NCI-H526 (cell line): ENCODE results near the gene SARS1.
"Not testable (repeated sequence)": the region's sequence is repeated elsewhere in the genome, so short reads cannot be mapped to it uniquely, and the experiment has no call there.

Experiments used
- DNase-seq, 2 experiments: peaks; one replicate each; lab custom pipeline; 2025; lab: John Stamatoyannopoulos, UW

SARS1 gene

DNA sequence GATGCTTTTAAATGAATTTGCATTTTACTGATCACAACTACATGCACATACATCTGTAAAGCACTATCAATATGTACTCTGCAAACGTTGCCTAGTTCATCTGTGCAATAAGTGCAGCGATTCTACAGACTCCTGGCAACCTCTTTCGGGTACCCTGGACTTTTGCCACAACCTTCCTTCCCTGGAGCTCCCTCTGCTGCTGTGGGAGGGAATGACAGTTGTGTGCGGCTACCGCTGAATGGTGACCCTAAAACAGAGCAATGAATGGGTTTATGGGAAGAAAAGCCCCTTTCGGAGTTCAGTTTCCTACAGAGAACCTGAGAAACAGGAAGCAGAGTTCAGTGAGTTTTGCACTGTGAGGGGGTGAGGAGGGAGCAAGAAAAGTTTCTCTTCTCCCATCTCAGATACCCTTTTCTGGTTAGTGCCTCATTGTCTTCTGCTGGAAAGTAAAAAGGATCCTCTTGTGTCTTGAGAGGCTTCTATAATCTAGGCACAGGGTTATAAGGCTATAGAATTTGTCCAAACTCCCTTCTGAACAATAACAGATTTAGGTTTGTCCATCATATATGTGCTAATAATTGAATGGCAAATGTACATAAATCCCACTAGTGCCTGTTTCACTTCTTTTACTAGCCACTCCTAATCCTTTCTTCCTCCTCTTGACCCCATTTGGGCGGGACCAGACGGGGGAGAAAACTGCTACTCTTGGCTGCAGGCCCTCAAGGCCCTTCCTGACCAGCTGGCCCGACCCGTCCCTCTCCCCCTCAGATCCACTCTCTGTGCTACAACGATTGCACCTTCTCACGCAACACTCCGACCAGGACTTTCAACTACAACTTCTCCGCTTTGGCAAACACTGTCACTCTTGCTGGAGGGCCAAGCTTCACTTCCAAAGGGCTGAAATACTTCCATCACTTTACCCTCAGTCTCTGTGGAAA, 19.8 kb upstream of the SARS1 start:
- DNase-seq = peak; percentile 30 to 70

DNA sequence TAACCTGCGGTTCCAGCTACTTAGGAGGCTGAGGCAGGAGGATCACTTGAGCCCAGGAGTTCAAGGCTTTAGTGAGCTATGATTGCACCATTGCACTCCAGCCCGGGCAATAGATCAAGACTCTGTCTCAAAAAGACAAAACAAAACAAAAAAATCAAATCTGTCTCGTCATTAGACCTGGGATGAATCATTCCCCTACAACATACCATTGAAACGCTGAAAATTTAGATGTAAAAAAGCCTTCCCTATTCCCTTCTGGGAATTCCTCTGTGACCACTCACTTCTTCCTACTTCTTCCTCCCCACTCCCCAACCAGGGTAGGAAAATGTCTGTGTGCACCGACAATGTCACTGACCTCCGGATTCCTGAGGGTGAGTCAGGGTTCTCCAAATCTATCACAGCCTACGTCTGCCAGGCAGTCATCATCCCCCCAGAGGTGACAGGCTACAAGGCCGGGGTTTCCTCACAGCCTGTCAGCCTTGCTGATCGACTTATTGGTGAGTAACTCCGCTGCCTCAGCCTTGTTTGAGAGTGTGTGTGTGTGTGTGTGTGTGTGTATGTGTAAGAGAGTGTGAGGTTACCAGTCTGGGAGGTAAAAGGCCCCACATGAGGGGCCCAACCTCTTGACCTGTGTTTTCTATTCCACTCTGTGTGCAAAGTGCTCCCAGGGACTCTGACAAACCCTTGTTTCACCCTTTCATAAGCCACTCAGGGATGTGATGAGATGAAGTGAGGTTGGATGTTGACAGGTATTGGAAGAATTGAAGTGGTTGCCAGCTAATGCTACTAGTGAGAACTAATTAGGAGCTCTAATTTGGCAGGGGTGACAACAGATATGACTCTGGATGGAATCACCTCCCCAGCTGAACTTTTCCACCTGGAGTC, 16.3 kb upstream of the SARS1 start:
- no peak for DNase-seq

DNA sequence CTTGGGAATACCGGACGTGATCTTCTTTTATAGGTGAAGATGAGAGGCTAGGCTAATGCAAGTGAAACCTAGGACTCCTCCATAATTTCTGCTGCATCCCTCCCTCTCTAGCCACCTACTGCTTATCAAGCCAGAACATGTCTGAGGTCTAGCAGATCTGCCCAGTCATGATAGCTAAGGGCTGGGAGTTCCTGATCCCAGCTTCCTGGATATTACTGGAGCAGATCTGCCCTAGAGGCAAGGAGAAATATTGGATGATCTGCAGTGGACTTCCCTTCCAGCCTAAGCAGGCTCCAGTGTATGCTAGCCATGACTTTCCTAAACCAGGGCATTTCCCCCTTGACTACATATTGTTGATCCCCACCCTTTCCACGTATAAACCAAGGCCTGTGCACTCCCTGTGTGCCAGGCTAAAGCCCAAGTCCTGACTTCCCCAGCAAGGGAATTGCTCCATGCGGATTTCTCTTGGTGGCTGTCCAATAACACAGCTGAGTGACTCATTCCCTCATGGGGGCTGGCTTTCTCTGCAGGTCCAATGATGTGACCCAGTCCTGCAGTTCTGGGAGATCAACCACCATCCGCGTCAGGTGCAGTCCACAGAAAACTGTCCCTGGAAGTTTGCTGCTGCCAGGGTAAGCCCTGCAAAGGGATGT, 15.5 kb upstream of the SARS1 start:
- no peak for DNase-seq

DNA sequence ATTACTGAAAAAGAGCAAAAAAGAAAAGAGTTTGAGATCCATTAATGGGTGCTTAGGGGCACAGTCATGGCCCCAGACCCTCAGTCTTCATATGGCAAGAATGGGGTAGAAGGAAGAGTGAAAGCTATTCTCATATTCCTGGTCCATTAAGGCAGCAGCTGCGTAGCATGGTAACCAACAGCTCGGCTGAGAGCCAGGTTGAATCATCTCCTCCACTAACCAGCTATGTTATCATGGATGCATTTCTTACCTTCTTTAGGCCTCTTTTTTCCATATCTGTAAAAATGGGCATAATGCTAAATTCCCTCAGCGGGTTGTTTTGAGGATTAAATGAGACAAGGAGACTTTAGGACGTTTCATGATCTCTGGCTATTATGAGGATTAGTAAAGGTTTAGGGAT, 15.0 kb upstream of the SARS1 start:
- DNase-seq = no peak

DNA sequence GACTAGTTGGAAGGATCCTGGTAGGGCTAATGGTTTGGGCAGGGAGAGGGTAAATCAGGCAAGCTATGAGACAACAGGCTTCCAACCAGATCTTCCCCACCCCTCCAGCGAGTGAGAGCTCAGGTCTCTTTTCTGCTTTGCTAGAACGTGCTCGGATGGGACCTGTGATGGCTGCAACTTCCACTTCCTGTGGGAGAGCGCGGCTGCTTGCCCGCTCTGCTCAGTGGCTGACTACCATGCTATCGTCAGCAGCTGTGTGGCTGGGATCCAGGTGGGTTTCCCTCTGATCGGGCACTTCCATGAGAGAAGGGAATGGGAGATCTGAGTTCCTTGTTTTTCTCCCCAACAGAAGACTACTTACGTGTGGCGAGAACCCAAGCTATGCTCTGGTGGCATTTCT, 14.0 kb upstream of the SARS1 start:
- no peak for DNase-seq

DNA sequence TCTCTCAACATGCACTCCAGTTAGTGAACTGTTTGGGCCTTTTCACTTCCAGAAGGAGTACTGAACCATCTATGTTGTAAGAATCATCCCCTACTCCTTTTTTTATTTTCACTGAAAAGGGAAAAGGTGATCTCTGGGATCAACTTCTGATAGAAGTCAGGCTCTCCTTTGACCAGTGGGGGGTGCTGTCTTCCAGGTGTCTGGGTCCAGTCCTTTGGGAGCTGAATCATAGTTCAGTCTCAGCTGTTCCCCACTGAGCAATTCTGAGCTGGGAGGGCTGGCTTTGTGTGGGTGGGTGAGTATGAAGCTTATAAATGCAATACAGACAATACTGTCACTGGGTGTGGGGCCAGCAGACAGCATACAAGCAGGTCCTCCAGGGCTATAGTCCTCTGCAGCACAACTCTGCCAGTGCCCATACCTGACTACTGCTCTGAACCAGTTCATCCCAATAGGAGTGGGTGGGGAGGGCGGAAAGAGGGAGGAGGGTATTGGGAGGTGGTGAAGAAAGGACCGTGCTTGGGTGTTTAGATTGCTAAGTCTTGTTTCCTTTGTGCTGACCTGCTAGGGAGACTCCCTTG, 12.5 kb upstream of the SARS1 start:
- DNase-seq = peak in 1 of 2 experiments; percentile 70

DNA sequence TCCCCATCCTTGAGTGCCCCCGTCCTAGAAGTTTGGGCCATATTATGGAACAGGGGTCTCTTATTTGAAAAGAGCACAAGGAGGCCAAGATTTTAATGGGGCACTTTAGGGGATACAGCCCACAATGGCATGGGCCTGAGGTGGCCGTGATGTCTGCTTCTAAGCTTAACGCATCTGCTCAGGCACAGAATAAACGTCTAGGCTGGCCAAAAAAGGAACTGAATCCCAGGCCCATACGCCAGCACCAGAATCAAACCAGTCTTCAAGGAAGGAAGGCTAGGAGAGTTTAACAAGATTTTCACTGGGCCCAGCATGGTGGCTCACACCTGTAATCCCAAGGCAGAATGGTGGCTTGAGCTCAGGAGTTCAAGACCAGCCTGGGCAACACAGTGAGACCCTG, 9.2 kb upstream of the SARS1 start:
- no peak for DNase-seq

DNA sequence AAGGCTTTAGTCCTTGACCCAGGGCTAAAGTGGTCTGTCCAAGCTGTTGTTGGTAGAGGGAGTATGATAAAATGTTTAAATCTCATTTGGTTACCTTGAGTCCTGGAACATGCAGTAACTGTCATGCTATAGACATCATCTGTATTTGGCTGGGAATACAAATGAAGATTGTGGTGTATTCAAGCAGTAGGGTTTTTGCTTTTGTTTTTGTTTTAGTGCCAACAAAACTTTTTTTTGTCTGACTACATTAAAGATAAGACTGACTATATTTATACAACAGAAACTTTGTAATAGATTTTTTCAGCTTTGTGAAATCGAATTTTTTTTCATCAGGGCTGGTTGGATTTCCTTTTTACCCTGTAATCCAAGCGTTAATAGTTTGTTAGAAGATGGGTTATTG, 7.4 kb upstream of the SARS1 start:
- no peak for DNase-seq

DNA sequence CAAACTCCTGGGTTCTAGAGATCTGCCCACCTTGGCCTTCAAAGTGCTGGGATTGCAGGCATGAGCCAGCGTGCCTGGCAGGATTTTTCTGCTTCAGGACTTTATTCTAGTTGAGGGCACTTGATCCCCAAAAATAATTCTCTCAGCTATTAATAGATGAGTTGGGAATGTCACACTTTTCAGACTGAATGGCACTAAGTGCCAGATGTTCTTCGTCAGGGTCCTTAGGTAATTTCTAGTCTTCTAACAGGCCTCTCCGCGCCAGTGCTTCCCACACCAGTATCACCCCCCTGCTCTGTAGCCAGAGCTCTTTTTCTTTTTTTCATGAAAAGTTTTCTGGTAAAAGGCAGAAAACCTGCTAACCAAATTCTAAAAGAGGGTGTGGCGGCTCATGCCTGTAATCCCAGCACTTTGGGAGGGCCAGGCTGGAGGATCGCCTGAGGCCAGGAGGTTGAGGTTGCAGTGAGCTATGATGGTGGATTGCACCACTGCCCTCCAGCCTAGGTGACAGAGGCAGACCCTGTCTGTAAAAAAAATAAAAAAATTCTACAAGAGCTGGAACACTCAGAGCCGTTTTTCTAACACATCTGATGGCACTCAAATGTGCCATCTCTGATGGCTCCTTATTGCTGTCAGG, 6.1 kb upstream of the SARS1 start:
- DNase-seq = no peak

DNA sequence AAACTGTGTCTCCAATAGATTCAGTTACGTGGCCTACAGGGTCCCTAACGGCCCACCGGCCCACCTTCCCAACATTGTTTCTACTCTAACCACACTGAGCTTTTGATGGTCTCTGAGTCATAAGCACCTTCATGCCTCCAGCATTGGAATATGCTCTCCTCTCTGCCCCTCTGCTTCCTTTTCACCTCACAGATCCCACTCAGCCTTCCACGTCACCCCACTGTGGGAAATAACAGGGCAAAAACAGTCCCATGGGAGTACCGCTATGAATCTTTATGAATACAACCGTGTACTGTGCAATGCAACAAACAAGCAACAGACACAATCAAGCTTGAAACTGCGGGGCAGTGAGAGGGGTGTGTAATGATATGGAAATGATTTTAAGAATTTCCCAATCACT, 5.3 kb upstream of the SARS1 start:
- no peak for DNase-seq

DNA sequence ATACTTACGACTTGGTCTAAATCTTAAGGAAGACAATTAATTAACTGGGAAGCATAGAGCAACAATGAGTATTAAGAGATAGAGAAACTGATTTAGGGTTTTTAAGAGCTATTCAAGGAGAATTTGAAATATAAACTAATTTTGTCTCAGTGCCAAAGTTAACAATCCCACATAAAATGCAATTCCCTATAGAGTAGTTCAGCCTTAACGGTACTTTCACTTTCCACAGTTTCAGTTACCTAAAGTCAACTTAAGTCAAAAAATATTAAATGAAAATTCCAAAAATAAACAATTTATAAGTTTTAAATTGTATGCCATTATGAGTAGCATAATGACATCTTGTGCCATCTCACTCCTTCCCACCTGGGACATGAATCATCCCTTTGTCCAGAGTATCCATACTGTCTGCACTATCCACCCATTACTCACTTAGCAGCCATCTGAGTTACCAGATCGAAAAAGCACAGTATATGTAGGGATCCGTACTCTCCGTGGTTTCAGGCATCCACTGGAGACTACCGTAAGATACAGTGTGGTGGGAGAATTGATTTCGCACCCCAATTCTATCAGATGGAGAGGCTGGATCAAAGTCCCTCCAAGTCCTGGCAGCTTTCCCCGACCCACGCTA, 4.8 kb upstream of the SARS1 start:
- no peak for DNase-seq

DNA sequence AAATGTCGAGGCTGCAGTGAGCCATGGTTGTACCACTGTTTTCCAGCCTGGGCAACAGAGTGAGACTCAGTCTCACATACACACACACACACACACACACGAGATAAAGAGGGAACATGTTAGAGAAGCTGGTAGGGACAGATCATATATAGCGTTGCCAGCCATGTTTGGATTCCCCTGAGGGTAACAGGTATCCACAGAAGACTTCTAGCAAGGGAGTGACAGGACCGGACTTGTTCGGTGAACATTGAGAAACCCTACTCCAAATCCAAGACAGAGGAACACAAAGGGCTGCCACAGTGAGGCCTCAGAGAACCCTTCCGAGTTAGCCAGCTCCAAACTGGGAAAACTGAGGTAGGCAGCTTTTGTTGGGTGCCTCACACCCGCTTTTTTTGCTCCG, 3.7 kb upstream of the SARS1 start:
- no peak for DNase-seq

DNA sequence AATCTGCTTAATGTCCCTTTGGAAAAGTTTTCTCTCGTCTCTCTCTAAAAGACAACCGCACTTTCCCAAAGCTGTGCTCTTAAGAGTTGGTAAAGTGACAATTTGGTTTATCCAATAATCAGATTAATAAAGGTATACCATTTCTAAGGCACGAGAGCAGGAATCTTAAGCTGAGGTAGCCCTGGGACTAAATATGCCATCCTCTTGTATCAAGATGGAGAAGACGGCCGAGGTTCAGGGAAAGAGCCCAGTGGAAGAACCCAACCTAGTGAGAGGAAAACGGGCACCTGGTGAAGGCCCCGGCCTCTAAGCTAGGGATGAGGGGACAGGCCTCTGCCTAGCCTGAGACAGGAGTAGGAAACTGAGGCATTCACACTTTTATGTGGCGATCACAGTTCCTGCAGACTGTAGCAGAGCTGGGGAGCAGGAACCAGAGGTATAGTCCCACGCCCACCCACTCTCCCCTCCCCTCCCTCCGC, 334 bp upstream of the SARS1 start:
- DNase-seq = no peak

DNA sequence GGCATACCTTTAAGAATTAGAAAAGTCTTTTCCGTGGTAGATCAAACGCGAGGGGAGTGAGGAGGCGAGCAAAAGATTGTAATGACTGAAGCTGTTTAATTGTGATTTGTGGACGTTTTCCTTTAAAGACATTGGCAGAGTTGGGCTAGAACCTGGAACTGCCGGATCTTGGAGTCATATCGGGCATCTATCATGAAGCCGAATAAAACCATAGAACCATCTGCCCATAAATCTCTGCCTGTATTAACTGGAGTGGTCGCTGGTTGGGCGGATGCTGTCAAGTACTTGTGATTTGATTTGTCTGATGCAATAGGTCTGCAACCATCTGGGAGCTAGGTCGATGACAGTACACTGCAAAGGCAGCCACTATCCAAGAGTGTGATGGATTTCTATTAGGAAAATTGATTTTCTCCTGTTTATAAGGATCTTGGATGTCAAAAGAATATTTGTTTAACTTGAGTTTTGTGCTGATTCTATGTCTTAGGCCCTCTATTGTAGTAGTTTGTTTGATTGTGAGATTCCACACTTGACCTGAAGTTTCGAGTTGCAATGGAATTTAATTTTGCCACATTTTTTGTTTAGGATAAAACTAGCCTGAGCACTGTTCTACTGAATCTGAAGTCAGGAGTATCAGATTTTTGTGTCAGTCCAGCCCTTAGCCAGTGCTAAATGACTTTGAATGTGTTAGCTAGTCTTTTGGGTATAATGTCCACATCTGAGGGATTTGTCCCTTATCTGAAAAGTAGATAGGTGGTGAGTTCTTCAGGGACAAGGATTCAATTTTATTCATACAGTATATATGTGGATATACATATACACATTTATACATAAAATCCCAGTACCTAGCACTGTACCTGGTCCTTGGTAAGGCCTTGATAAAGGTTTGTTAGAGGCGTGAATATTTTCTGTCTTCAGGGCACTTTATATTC, 1.2 kb downstream of the SARS1 start:
- DNase-seq = peak in 1 of 2 experiments; percentile 53

DNA sequence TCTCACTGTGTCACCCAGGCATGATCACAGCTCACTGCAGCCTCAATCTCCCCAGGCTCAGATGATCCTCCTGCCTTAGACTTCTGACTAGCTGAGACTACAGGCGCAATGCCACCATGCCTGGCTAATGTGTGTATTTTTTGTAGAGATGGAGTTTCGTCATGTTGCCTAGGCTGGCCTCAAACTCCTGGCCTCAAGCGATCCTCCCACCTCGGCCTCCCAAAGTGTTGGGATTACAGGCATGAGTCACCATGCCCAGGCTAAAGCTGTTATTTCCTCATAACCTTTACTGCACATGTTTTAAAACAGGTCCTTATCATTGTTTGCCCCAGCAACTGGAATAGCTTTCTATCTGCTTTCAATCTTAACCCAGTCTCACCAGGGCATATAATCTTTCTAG, 2.9 kb downstream of the SARS1 start:
- no peak for DNase-seq

DNA sequence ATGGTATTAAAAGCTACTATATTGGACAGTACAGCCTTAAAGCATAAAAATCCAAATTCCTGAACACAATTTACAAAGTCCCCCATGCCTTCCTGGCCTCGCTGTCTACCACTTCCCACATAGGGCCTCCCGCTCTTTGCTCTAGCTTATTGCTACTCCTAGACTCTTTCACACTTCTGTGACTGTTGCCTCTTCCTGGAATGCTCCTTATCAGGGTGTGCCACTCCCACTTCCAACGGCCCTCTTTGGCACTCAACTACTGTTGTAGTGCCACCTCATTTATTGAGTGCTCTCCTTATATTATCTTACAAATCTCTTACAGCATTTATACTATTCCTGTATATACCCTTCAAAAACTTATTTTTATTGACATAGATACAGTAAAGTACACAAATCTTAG, 4.8 kb downstream of the SARS1 start:
- no peak for DNase-seq

DNA sequence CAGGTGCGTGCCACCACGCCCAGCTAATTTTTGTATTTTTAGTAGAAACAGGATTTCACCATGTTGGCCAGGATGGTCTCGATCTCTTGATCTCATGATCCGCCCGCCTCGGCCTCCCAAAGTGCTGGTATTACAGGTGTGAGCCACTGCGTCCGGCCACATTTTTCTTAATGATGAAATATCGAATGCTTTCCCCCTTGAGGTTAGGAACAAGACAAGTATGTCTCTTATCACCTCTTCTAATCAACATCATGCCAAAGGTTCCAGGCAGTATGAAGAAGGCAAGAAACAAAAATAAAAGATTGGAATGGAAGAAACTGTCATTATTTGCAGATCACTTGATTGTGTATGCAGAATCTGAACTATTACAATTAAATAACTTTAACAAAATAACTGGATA, 7.5 kb downstream of the SARS1 start:
- not testable (repeated sequence) for DNase-seq

DNA sequence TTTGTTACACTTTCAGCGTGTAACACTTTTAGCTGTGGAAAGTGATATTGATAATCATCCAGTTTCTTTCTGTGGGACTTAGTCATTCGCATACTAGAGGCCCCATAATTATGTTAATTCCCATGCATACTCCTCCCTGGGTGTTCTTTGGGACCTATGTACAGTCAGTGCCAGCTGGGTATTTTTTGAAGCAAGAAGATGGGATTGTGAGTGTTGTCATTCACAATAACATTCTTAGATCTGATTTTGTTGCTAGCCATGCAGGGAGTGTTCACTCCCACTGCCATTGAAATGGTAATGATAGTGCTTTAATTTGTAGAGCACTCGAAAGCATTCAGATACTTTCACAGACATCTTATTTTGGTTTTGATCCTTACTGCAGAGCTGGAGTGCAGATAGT, 11.6 kb downstream of the SARS1 start:
- DNase-seq = no peak

DNA sequence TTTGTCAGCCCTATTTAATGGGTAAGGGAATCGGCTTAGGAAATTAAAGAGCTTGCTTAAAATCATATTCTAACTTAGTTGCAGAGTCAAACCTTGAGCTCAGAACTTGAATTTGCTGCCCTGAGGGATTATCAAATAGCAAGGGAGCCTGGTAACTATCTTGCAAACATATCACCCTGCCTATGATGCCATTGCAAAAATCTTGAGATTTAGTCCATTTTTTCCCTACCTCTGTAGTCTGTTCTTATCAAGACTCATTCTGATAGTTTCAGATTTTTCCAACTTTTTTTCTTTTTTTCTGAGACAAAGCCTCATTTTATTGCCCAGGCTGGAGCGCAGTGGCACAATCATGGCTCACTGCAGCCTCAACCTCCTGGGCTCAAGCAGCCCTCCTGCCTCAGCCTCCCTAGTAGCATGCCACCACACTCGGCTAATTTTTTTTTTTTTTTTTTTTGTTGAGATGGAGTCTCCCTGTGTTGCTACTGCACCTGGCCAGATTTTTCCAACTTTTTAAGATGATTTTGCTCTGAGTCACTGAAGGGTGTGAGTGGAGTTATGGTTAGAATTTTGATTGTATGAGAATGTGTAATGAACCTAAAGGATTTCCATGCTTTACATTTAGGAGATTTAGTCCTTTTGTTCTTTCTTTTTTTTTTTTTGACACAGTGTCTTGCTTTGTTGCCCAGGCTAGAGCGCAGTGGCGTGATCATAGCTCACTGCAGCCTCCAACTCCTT, 12.2 kb downstream of the SARS1 start:
- DNase-seq = no peak
